Measurements from ENCODE around the gene C12orf75.
A peak's percentile ranks its signal among the peaks of the same experiment; 100 is the strongest.

The C12orf75 gene

DNA sequence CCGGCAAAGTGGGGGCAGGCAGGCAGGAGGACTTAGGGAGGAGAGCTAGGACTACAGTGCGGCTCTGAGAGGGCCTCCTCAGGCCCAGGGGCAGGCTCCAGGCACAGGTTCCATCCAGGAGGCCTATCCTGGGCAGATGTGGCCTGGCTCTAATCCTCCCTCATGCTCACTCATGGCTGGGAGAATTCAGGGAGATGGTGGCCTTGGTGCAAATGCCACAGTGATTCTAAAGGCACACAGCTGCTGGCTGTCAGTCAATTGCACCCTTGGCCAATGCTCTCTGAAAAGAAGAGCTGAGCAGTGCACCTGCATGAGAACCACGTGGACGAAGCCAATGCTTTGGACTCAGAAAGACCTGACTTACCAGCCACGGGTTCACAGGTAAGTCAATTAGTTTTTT lies 89.6 kb downstream of the C12orf75 start:
- DNase-seq, result no peak

DNA sequence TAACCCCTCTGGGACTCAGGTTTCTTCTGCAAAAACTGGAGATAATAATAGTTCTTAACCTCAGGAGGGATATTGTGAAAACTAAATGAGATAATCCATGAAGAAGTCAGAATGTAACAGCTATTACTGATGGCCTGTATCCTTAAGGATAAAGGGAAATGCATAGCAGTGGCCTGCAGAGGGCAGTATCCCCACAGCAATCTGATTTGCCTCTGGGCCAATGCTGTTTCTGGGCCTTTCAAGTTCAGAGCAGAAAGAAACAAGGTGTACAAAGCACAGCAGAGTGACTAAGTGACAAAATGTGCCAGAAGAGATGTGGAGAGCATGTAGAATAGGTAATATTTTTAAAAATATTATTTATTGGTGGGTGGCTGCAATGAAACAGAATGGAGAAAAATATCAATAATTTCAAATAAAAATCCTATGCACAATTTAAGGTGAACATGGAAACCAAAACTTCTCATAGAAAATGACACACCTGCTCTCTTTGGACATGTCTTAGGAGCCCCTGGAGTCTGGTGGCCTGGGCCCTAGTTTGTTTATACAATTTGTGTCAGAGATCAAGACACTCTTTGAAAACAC lies 90.3 kb downstream of the C12orf75 start:
- DNase-seq, result peak; percentile 82

Data from activated CD8-positive, alpha-beta memory T cell treated with anti-CD3 and anti-CD28 coated beads for 24 hours (primary cell).